K562 (cell line): Measurements from ENCODE around the gene PSMD2. TPM values are rescaled to one million over a fixed set of nuclear protein-coding genes. Genes with fewer than 3 reads are reported as not detected.

ENCODE experiments used
- ASH1L ChIP-seq: fragments of 450-650 bp; IDR thresholded peaks from 2 replicates; pipeline ENCODE4 v1.6.1; 2018; ENCODE audit warnings: borderline replicate concordance, mild to moderate bottlenecking, low read depth; ENCODE audit not compliant: partially characterized antibody
- ATF1 ChIP-seq, 2 experiments: fragments of 450-650 bp in 1 of 2; IDR thresholded peaks; 2 replicates each; pipeline ENCODE4 v1.6.1; 2016; ENCODE audit warnings: missing compliant biosample characterization in 1 of 2, missing genetic modification characterization in 1 of 2
- CBFB ChIP-seq: sonication (generic); formaldehyde crosslinking; IDR thresholded peaks from 2 replicates; pipeline ENCODE4 v1.4.0; 2020; ENCODE audit warnings: mild to moderate bottlenecking, missing genetic modification reagents
- CTBP1 ChIP-seq: fragments of 450-650 bp; IDR thresholded peaks from 2 replicates; pipeline ENCODE4 v1.6.1; 2016; ENCODE audit warnings: borderline replicate concordance
- FOXK2 ChIP-seq, 2 experiments: fragments of 450-650 bp; IDR thresholded peaks in 1 of 2; conservative IDR thresholded peaks in 1 of 2; 2 replicates each; pipeline ENCODE4 v1.6.1; 2016; ENCODE audit warnings: low read depth in 2 of 2, mild to moderate bottlenecking in 1 of 2
- GABPA ChIP-seq: fragments of 200-800 bp; sonication (Bioruptor generic); conservative IDR thresholded peaks from 2 replicates; pipeline ENCODE4 v1.6.1; 2016; ENCODE audit warnings: low read depth, missing genetic modification characterization, missing compliant biosample characterization
- GTF3C2 ChIP-seq: IDR thresholded peaks from 3 replicates; pipeline ENCODE4 v1.6.1; 2011; ENCODE audit warnings: borderline replicate concordance, mild to moderate bottlenecking, moderate library complexity; ENCODE audit not compliant: insufficient read length; ENCODE audit errors: extremely low read depth
- HCFC1 ChIP-seq: IDR thresholded peaks from 2 replicates; pipeline ENCODE4 v1.6.1; 2012; ENCODE audit warnings: low read depth, low read length, improper control_type of control experiment
- KAT8 ChIP-seq: fragments of 450-650 bp; IDR thresholded peaks from 2 replicates; pipeline ENCODE4 v1.6.1; 2016; ENCODE audit warnings: low read depth, mild to moderate bottlenecking
- KDM1A ChIP-seq, 2 experiments: fragments of 450-650 bp; IDR thresholded peaks; 2 replicates each; pipeline ENCODE4 v1.6.1; 2016; ENCODE audit warnings: mild to moderate bottlenecking in 2 of 2
- RFX1 ChIP-seq: fragments of 450-650 bp; IDR thresholded peaks from 2 replicates; pipeline ENCODE4 v1.6.1; 2016; ENCODE audit warnings: mild to moderate bottlenecking, moderate library complexity
- SIX5 ChIP-seq, 2 experiments: IDR thresholded peaks; 2 replicates each; pipeline ENCODE4 v1.6.1; 2011; ENCODE audit warnings: low read length in 2 of 2, borderline replicate concordance in 1 of 2, low read depth in 1 of 2, mild to moderate bottlenecking in 1 of 2, moderate library complexity in 1 of 2; ENCODE audit not compliant: insufficient read depth in 1 of 2
- STAT5B ChIP-seq: fragments of 250-450 bp; sonication (Bioruptor Pico); IDR thresholded peaks from 2 replicates; pipeline ENCODE4 v1.8.0; 2021; ENCODE audit warnings: mild to moderate bottlenecking, inconsistent platforms
- XRCC5 ChIP-seq: fragments of 200-400 bp; formaldehyde crosslinking; IDR thresholded peaks from 2 replicates; pipeline ENCODE4 v1.6.1; 2017; ENCODE audit warnings: low read depth, mild to moderate bottlenecking, low read length
- YBX1 ChIP-seq: fragments of 450-650 bp; IDR thresholded peaks from 2 replicates; pipeline ENCODE4 v1.7.1; 2016; ENCODE audit warnings: mild to moderate bottlenecking
- ZNF133 ChIP-seq: fragments of 250-450 bp; sonication (Bioruptor Pico); IDR thresholded peaks from 2 replicates; pipeline ENCODE4 v1.4.0; 2020; ENCODE audit warnings: mild to moderate bottlenecking
- ZNF551 ChIP-seq: fragments of 250-450 bp; sonication (Bioruptor Pico); IDR thresholded peaks from 2 replicates; pipeline ENCODE4 v1.5.0; 2021; ENCODE audit warnings: mild to moderate bottlenecking, moderate library complexity
- ZNF592 ChIP-seq: fragments of 450-650 bp; IDR thresholded peaks from 2 replicates; pipeline ENCODE4 v1.6.1; 2017; ENCODE audit warnings: antibody characterized with exemption, mild to moderate bottlenecking
- ZNF740 ChIP-seq, 3 experiments: fragments of 200-800 bp in 1 of 3; sonication (Bioruptor generic) in 1 of 3; sonication (generic) in 1 of 3; formaldehyde crosslinking in 1 of 3; IDR thresholded peaks; 2 replicates each; pipeline versions ENCODE4 v1.6.1 to v1.8.0; 2016 to 2022; ENCODE audit warnings: mild to moderate bottlenecking in 2 of 3, missing compliant biosample characterization in 2 of 3, missing genetic modification characterization in 2 of 3, missing genetic modification reagents in 1 of 3
- polyA plus RNA-seq, 8 experiments: library from polyadenylated mRNA; depleted of rRNA in 4 of 8; stranded (reverse) in 5 of 8; unstranded in 3 of 8; fragments of >200 nt; fragmentation: Nextera tagmentation in 2 of 8; fragmentation: Illumina TruSeq in 1 of 8; extraction: Ambion mirVana in 2 of 8; extraction: Trizol in 1 of 8; gene quantifications; 2 replicates each; pipeline versions ENCODE4 v1.2.1 to v1.2.3, GENCODE V29; 2011 to 2014; ENCODE audit warnings: inconsistent platforms in 1 of 8, missing spikeins in 1 of 8
- total RNA-seq, 7 experiments: library from RNA; depleted of rRNA in 6 of 7; stranded (reverse); fragments of >200 nt in 6 of 7; fragmentation: Illumina TruSeq in 2 of 7; extraction: Trizol in 2 of 7; gene quantifications; 2 replicates each; pipeline versions ENCODE4 v1.2.1 to v1.2.3, GENCODE V29; 2011 to 2021; ENCODE audit warnings: low replicate concordance in 1 of 7

The PSMD2 gene
- total and polyA plus RNA-seq, 9 of the 15 experiments (the other 6 are each of a cell fraction or from before 2014, with no cell fraction given): 152 to 484 (median 295) TPM

- TF ChIP-seq GTF3C2: no peak
- no peak for TF ChIP-seq ASH1L
- no peak for TF ChIP-seq FOXK2 (conservative IDR thresholded peaks at IDR 0.05 in 1 of 2, IDR thresholded peaks at IDR 0.05 in 1 of 2; ENCODE audit: low read depth in 2 of 2)
- no peak for TF ChIP-seq ATF1 (CRISPR knock-in tag; IDR thresholded peaks at IDR 0.05)
- no peak for TF ChIP-seq ATF1 (tag; IDR thresholded peaks at IDR 0.05)
- no peak for TF ChIP-seq ZNF551
- no peak for TF ChIP-seq KAT8
- no peak for TF ChIP-seq ZNF740 (CRISPR knock-in tag; IDR thresholded peaks at IDR 0.05)
- no peak for TF ChIP-seq ZNF740 (tag; IDR thresholded peaks at IDR 0.05)
- TF ChIP-seq GABPA (tag): peak; percentile 33
- TF ChIP-seq XRCC5: peak; percentile 56; the same call in 1 of the 2 replicates
- TF ChIP-seq HCFC1: peak; percentile 71
- TF ChIP-seq ZNF133 (CRISPR knock-in tag): no peak
- peak in 1 of 2 experiments; percentile 40; a peak in 2 of 4 replicates for TF ChIP-seq SIX5 (IDR thresholded peaks at IDR 0.05; ENCODE audit: borderline replicate concordance in 1 of 2, insufficient read depth in 1 of 2, low read depth in 1 of 2, low read length in 2 of 2)
- TF ChIP-seq CTBP1: peak; percentile 8; the same call in 1 of the 2 replicates
- 0 out of 4 replicates have a peak, but pooled peaks of 1 of the 2 experiments have one; percentile 19 for TF ChIP-seq KDM1A (IDR thresholded peaks at IDR 0.05)
- no peak for TF ChIP-seq STAT5B (CRISPR knock-in tag)
- peak; percentile 41; the same call in 1 of the 2 replicates for TF ChIP-seq CBFB (CRISPR knock-in tag)
- TF ChIP-seq YBX1: no peak
- 0 out of 2 replicates have a peak, but pooled peaks have one; percentile 6 for TF ChIP-seq ZNF592
- no peak for TF ChIP-seq RFX1
Observed at GRCh38 chr3:184336547-184337398, 37.7 kb downstream of the PSMD2 start (continued).
